C4-2B (cell line): ENCODE results near the gene HOXA13.

Experiments used
- CTCF ChIP-seq: fragments of 450-650 bp; conservative IDR thresholded peaks from 2 replicates; pipeline ENCODE4 v1.5.1; 2017; ENCODE audit warnings: mild to moderate bottlenecking
- ZFX ChIP-seq: fragments of 450-650 bp; IDR thresholded peaks from 2 replicates; pipeline ENCODE4 v1.6.1; 2017

GRCh38 chr7:27151931-27152815 is 47.7 kb downstream of the HOXA13 start, which contains the start of gene HOXA3:
- no peak for TF ChIP-seq CTCF
- TF ChIP-seq ZFX: no peak
